ENCODE measurements around the gene TFIP11. TPM values are rescaled to one million over a fixed set of nuclear protein-coding genes. Genes with fewer than 3 reads are reported as not detected.

Gene TFIP11
- total RNA-seq, 1 experiment from 2014 or later: 42.6 TPM

DNA sequence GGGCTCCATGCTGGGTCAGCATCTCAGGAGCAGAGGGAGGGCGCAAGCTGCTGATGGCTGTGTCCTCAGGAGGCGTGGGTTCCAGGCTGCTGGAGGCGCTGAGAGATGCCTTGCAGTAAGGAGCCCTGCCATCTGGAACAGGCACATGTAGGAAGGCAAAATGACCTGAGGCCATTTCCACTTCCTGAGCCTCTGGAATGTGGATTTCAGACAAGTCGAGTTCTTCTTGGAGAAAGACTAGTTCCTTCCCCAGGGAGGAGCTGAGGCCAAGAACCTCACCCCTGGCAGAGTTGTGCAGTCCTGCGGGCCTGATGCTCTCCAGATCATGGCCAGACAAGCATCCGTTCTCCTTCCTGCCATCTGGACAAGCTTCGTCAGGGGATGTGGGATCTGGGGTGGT is 48.0 kb downstream of the TFIP11 start:
- in situ Hi-C loops (cut with HindIII; ENCODE audit: low pct_unique_long_range_greater_than_20kb, low sequenced_read_pairs): no loop called here
- no peak for DNase-seq (ENCODE audit: low read depth, low spot score)

DNA sequence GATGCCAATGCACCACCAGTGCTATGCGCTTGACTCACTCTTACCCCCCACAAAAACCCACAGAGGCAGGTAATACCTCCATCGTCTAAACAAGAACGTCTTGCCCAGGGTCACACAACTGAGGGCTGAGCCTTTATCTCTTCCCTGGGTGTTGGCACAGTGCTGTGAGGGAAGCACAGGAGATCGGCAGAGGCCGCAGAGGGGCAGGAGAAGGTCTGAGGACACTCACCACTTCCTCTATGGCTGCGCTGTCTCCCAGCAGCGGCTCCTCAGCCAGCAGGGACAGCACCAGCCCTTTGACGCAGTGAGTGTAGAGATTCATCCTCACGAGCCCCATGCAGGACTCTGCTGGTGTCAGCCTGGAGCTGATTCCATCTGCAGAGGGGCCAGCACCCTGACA is 48.6 kb downstream of the TFIP11 start:
- in situ Hi-C loops (cut with HindIII; ENCODE audit: low pct_unique_long_range_greater_than_20kb, low sequenced_read_pairs): no loop called here
- DNase-seq (ENCODE audit: low read depth, low spot score): no peak

GRCh38 chr22:26463101-26463661 is 49.1 kb downstream of the TFIP11 start:
- in situ Hi-C loops (cut with HindIII; ENCODE audit: low pct_unique_long_range_greater_than_20kb, low sequenced_read_pairs): no loop called here
- no peak for DNase-seq (ENCODE audit: low read depth, low spot score)

- DNase-seq (ENCODE audit: low read depth, low spot score): no peak
- in situ Hi-C loops (cut with HindIII; ENCODE audit: low pct_unique_long_range_greater_than_20kb, low sequenced_read_pairs): no loop called here
These were observed 49.6 kb downstream of the TFIP11 start for GRCh38 chr22:26462641-26463040.

DNA sequence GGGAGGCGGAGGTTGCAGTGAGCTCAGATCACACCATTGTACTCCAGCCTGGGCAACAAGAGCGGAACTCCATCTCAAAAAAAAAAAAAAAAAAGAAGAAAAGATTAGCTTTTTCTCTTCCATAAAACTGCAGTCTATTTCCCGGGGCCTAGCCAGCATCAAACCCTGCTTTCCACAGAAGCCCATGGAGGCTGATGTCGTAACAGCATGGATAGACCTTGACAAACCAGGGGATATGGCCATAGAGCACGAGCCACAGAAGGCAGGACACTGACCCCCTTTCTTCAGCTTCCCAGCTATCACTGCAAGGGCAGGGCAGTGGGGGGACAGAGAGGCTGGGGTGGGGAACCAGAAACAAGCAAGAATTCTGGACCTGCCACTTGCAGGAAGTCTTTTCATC is 50.2 kb downstream of the TFIP11 start:
- in situ Hi-C loops (cut with HindIII; ENCODE audit: low pct_unique_long_range_greater_than_20kb, low sequenced_read_pairs): no loop called here
- no peak for DNase-seq (ENCODE audit: low read depth, low spot score)

DNA sequence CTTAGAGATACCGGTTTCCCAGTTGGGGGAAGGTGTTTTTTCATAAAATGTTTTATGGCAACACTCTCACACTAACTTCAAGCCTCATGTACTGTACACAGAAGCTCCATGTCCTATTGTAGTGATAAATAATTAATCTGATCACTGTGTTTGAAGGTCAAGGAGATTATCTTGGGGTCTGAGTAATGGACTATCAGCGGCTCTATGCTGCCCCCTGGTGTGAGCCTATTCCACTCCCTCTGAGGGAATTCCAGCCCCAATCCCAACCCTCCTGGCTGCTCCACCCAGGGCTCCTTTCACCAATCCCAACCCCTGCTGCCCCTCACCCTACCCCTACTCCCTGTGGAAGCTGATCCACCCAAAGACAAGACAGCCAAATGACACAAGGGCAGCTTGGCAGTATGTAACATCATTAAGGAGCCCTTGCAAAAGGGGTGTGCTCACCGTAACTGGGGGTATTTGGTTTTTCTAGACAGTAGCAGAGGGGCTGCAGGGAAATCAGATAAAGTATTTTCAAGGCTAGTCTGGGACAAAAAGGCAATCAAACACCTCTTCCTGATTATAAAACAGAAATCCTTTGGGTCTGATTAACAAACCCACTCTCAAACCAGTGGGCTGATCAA is 51.0 kb downstream of the TFIP11 start:
- peak; percentile 89 for DNase-seq (ENCODE audit: low read depth, low spot score)
- in situ Hi-C loops (cut with HindIII; ENCODE audit: low pct_unique_long_range_greater_than_20kb, low sequenced_read_pairs): no loop called here

DNA sequence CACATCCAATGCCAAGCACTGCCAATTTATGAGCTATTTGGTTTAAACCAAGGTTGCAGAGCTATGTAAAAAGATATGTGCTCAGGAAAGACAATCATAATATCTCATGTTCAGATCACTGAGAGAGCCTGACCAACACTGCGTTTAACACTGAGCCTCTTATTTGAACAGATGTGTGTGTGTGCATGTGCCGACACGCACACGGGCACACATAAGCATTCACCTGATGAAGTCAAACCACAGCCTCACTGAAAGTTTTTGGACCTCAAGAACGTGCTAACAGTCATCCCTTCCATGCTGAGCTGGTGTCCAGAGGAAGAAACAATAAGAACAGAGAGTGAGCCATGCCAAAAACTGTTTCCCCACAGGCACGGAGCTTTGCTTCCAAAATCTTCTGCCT is 52.1 kb downstream of the TFIP11 start:
- DNase-seq (ENCODE audit: low read depth, low spot score): no peak
- in situ Hi-C loops (cut with HindIII; ENCODE audit: low pct_unique_long_range_greater_than_20kb, low sequenced_read_pairs): no loop called here

DNA sequence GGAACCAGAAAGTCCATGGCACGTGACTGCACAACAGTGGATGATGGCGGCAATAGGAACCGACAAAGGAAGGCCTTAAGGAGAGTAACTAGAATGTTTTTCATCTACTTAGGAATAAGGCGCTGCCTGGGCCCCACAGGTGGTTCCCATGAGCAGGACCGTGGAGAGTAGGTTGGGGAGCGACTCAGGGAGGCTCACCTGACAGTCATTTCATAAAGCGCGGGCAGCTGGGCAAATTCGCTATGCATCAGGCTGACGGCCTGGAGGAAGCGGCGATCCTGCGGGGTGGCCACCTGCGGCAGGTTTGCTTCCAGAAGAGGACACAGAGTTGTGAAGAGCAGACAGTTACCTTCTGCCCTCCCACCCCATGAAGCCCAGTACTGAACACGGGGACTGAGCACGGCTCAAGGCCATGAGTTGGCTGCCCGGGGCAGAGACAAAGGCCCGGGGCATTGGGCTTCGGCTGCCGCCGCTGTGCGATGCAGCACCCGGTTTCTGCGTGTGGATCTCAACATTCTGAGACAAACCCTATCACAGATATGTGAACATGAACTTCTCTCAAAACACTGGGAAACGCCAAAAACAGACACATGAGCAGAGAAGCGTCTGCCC is 54.5 kb downstream of the TFIP11 start:
- DNase-seq (ENCODE audit: low read depth, low spot score): no peak
- in situ Hi-C loops (cut with HindIII; ENCODE audit: low pct_unique_long_range_greater_than_20kb, low sequenced_read_pairs): no loop called here

- DNase-seq (ENCODE audit: low read depth, low spot score): no peak
- in situ Hi-C loops (cut with HindIII; ENCODE audit: low pct_unique_long_range_greater_than_20kb, low sequenced_read_pairs): no loop called here
These were observed 58.3 kb downstream of the TFIP11 start for GRCh38 chr22:26453812-26454500.

DNA sequence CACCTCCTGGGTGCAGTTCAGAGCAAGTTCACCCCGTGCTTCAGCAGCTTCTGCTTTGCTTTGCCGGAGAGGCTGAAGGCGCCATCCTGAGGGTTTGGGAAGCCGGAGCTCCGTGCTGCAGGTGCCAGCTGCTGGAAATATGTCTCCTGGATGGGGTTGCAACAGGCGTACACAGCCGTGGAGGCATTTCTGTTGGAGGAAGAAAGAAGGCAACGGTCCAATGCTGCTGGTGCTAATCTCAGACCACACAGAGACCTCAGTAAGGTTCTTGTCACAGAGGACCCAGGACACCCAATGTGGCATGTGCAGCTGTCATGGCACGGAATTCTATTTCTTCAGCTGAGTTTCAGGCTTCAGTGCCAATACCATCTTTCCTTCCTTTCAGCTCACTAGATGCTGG is 59.1 kb downstream of the TFIP11 start:
- in situ Hi-C loops (cut with HindIII; ENCODE audit: low pct_unique_long_range_greater_than_20kb, low sequenced_read_pairs): no loop called here

DNA sequence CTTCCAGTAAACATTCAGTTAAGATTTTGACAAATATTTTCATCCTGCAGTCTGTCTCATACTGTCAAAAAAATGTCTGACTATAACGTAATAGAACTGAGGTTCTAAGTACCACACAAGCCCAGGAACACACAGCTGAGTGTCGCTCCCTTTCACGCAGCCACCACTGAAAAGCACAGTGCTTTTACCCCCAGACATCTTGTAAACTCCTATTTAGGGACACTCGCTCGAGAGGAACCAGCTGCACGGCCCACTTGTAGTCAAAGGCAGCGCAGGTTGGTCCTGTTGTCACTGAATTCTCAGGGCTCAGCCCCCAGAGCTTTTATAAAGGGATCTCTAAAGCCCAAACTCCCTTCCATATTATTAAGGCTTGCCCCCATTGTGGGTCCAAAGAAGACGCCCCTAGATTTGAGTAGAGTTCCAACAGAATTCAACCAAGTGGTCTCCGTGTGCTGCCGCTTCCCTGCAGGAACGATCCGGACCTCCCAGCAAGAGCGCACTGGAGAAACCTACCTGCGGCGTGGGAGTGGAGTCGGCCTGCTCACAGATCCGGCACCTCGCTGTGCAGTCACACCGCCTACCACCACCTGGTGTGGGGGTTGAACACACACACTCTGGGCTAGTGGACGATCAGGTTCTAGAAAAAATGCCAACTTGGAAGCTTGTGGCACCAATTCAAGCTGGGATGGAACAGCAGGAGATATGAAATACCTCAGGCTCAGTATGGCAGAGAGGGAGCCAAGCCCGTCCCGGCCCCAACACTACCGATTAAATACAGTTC is 59.8 kb downstream of the TFIP11 start:
- no peak for DNase-seq (ENCODE audit: low read depth, low spot score)
- in situ Hi-C loops (cut with HindIII; ENCODE audit: low pct_unique_long_range_greater_than_20kb, low sequenced_read_pairs): no loop called here

More for the DNA sequence above, 59.1 kb downstream of the TFIP11 start:
- no peak for DNase-seq (ENCODE audit: low read depth, low spot score)

DNA sequence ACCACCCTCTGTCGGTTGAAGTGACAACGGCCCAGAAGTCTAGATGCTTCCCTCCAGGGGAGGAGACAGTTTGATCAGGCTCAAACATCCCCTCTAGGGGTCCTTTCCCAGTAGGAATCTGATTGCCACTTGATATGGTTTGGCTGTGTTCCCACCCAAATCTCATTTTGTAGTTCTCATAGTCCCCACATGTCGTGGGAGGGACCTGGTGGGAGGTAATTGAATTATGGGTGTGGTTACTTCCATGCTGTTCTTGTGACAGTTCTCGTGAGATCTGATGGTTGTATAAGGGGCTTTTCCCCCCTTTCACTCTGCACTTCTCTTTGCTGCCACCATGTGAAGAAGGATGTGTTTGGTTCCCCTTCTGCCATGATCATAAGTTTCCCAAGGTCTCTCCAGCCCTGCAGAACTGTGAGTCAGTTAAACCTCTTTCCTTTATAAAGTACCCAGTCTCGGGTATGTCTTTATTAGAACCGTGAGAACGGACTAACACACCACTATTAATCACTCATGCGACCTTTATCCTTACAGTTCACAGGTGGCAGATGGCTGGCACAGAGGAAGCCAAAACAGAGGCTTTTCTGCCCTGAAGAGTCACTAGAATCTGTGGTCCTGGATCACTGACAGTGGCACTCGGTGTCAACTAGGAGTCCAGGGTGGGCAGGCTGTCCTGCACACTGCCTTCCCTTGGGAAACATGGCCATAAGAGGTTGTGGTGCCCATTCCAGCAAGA is 61.7 kb downstream of the TFIP11 start:
- in situ Hi-C loops (cut with HindIII; ENCODE audit: low pct_unique_long_range_greater_than_20kb, low sequenced_read_pairs): no loop called here
- no peak for DNase-seq (ENCODE audit: low read depth, low spot score)

DNA sequence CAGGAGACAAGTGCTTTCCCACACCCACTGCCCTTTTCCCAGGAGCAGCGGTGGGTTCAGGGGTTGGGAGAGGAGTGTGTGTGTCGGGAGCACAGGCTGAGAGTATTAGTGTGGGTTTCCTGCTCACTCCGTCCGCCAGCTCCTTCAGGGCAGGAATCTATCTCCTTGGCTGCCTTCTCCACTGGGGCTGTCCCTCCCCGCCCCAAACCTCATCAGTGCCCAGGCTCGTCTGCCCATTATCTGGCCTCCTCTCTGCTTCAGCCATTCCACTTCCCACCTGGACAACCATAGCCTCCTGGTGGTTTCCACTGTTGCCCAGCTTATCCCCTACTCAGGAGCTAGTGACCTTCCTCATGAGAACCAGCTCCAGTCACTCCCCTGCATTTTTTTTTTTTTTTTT is 63.3 kb downstream of the TFIP11 start:
- no peak for DNase-seq (ENCODE audit: low read depth, low spot score)

GRCh38 chr22:26448334-26448733 is 63.9 kb downstream of the TFIP11 start:
- in situ Hi-C loops (cut with HindIII; ENCODE audit: low pct_unique_long_range_greater_than_20kb, low sequenced_read_pairs): no loop called here

More for the DNA sequence above, 63.3 kb downstream of the TFIP11 start:
- in situ Hi-C loops (cut with HindIII; ENCODE audit: low pct_unique_long_range_greater_than_20kb, low sequenced_read_pairs): no loop called here

GRCh38 chr22:26447584-26448329 is 64.5 kb downstream of the TFIP11 start:
- no peak for DNase-seq (ENCODE audit: low read depth, low spot score)
- in situ Hi-C loops (cut with HindIII; ENCODE audit: low pct_unique_long_range_greater_than_20kb, low sequenced_read_pairs): no loop called here

More at GRCh38 chr22:26448334-26448733, 63.9 kb downstream of the TFIP11 start:
- no peak for DNase-seq (ENCODE audit: low read depth, low spot score)

DNA sequence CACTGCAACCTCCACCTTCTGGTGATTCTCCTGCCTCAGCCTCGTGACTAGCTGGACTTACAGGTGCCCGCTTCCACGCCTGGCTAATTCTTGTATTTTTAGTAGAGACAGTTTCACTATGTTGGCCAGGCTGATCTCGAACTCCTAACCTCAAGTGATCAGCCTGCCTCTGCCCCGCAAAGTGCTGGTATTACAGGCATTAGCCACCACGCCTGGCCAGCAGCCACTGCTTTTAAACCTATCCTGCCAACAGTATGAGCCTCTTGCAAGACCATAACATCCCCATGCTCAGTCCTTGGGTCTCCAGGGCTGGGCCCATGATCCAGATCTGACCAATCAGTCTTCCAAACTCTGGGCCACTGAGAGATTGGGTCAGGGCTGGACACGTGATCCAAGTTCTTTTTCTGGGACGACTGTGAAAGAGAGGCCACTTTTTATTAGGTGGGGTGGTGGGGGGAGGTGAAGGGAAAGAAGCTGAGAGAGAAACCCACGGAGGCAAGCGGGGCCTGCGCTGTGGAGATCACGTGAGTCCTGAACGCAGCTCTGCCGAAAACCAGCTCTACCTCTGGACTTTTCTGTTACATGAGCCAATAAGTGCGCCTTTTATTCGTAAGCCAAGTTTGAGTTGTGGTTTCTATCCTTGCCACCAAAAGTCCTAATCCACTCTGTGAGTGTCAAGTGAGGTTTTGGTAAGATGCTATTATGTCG is 65.3 kb downstream of the TFIP11 start:
- in situ Hi-C loops (cut with HindIII; ENCODE audit: low pct_unique_long_range_greater_than_20kb, low sequenced_read_pairs): no loop called here
- DNase-seq (ENCODE audit: low read depth, low spot score): no peak

Measured in SK-MEL-5 (cell line).